ENCODE results near the gene ACYP2.

GRCh38 chr2:54332386-54332785 is 217.0 kb downstream of the ACYP2 start:
- no peak for TF ChIP-seq EP300 (IDR thresholded peaks at IDR 0.05)
- no peak for TF ChIP-seq CTCF (IDR thresholded peaks at IDR 0.05)
